Calu3 (cell line): Measurements from ENCODE around the gene ZC3H6. TPM values are rescaled to one million over a fixed set of nuclear protein-coding genes. Genes with fewer than 3 reads are reported as not detected.

Experiments used
- BruUV-seq: library from RNA; stranded (reverse); fragments of 400-500 nt; replicated peaks from 2 replicates; lab custom pipeline; 2021; lab: Mats Ljungman, UMichigan
- CTCF ChIA-PET: fragments of 300-600 bp; sonication (Branson Sonifier 250); formaldehyde crosslinking; loops from one replicate; lab custom pipeline; 2022; ENCODE audit warnings: antibody characterized with exemption; lab: Charles Lee
- DNase-seq: peaks from one replicate; pipeline ENCODE4 v3.0.0; 2022
- H3K27ac Mint-ChIP-seq: one replicate; pipeline ENCODE4 v1.8.0; 2022; ENCODE audit warnings: mixed read lengths; ENCODE audit not compliant: unreplicated experiment
- H3K27me3 Mint-ChIP-seq: one replicate; pipeline ENCODE4 v1.8.0; 2022; ENCODE audit warnings: mixed read lengths; ENCODE audit not compliant: unreplicated experiment
- H3K36me3 Mint-ChIP-seq: one replicate; pipeline ENCODE4 v1.8.0; 2022; ENCODE audit warnings: mild to moderate bottlenecking, moderate library complexity, mixed read lengths; ENCODE audit not compliant: insufficient read depth, unreplicated experiment
- H3K4me1 Mint-ChIP-seq: one replicate; pipeline ENCODE4 v1.8.0; 2022; ENCODE audit warnings: mild to moderate bottlenecking, low read depth, mixed read lengths; ENCODE audit not compliant: unreplicated experiment
- H3K4me3 Mint-ChIP-seq: one replicate; pipeline ENCODE4 v1.8.0; 2022; ENCODE audit warnings: mild to moderate bottlenecking, low read depth, moderate library complexity, mixed read lengths; ENCODE audit not compliant: unreplicated experiment
- H3K9me3 Mint-ChIP-seq: one replicate; pipeline ENCODE4 v1.8.0; 2022; ENCODE audit warnings: low read depth, mixed read lengths; ENCODE audit not compliant: unreplicated experiment
- intact Hi-C: fragments of 100-400 bp; cut with micrococcal nuclease; formaldehyde crosslinking; loops from one replicate; pipeline ENCODE4 v1.10.0; 2022; ENCODE audit not compliant: unreplicated experiment
- total RNA-seq: library from RNA; stranded (reverse); gene quantifications from 2 replicates; pipeline ENCODE4 v1.2.3, GENCODE V29; 2022
- TF ChIP-seq, protein P1 (sequence below): fragments of 200-600 bp; IDR thresholded peaks from one replicate; pipeline ENCODE4 v1.8.0; 2022; ENCODE audit warnings: antibody characterized with exemption; ENCODE audit not compliant: unreplicated experiment

ZC3H6 gene
- total RNA-seq, 1 experiment from 2014 or later: 4.4 TPM

DNA sequence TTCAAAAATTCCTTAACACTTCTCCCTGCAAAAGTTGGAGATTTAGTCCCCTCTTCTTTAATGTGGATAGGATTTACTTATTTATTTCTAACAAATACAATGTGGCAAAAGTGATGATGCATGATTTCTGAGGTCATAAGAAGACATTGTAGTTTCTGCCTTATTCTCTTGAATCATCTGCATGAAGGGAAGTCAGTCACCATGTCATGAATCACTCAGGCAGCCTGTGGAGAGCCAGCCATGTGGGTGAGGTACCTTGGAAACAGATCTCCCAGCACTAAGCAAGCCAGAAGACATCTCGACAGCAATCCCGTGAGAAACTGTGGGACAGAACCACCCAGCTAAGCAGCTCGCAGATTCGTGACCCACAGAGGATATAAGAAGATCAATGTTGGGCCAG lies 17.8 kb upstream of the ZC3H6 start:
- Mint-ChIP-seq H3K4me3 (no peak overlapping the region), H3K4me1 (peaks cover 8% of the 10 kb centered on the region), H3K36me3 (peaks cover 15% of the 10 kb centered on the region), H3K9me3 (no peaks in the 10 kb centered on the region), H3K27me3 (no peaks in the 10 kb centered on the region), H3K27ac (no peak overlapping the region)
- TF ChIP-seq, protein P1, sequence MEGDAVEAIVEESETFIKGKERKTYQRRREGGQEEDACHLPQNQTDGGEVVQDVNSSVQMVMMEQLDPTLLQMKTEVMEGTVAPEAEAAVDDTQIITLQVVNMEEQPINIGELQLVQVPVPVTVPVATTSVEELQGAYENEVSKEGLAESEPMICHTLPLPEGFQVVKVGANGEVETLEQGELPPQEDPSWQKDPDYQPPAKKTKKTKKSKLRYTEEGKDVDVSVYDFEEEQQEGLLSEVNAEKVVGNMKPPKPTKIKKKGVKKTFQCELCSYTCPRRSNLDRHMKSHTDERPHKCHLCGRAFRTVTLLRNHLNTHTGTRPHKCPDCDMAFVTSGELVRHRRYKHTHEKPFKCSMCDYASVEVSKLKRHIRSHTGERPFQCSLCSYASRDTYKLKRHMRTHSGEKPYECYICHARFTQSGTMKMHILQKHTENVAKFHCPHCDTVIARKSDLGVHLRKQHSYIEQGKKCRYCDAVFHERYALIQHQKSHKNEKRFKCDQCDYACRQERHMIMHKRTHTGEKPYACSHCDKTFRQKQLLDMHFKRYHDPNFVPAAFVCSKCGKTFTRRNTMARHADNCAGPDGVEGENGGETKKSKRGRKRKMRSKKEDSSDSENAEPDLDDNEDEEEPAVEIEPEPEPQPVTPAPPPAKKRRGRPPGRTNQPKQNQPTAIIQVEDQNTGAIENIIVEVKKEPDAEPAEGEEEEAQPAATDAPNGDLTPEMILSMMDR: no peak
- CTCF ChIA-PET: no interaction called here
- DNase-seq: no peak
- intact Hi-C loops: no loop called here
- no TSS peak for BruUV-seq

DNA sequence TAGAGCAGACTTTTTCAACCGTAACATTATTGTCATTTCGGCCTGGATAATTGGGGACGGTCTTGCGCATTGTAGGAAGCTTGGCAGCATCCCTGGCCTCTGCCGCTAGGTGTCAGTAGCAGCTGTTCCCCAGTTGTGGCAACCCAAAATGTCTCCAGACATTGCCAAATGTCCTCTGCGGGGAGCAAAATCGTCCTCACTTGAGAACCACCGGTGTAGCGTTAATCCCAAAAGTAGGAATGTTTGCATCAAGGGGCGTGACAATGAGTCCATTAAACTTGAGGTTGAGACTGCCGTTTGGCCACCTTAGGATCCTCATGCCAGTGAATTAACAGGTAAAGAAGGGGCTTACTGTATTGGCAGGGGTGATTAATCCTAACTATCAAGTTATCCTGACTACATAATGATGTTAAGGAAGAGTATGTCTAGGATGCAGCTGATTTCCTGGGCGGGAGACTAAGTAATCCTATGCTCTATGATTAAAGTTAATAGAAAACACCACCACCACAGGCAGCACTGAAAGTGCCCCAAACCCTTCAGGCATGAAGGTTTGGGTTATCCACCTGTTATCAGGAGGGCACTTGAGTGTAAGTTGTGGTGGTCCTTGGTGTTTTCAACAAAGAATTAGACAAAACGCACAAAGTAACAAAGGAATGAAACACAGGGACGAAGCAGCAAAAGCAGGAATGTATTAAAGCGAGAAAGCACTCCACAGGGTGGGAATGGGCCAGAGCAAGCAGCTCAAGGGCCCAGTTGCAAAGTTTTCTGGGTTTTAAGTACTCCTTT lies 15.7 kb upstream of the ZC3H6 start:
- peak overlapping the region; percentile 18 for H3K4me3 Mint-ChIP-seq
- H3K4me1 Mint-ChIP-seq: no peaks in the 10 kb centered on the region
- no peaks in the 10 kb centered on the region for H3K27me3 Mint-ChIP-seq

GRCh38 chr2:112260295-112260625 lies 15.1 kb upstream of the ZC3H6 start:
- Mint-ChIP-seq H3K36me3 (peaks cover 1% of the 10 kb centered on the region), H3K27ac (no peak overlapping the region), H3K4me1 (no peaks in the 10 kb centered on the region), H3K9me3 (no peaks in the 10 kb centered on the region), H3K4me3 (no peak overlapping the region), H3K27me3 (no peaks in the 10 kb centered on the region)
- no peak for DNase-seq
- intact Hi-C loops: no loop called here
- CTCF ChIA-PET: no interaction called here
- BruUV-seq: no TSS peak
- TF ChIP-seq, protein P1: no peak

More for the DNA sequence above, 15.7 kb upstream of the ZC3H6 start:
- intact Hi-C loops: no loop called here
- BruUV-seq: no TSS peak
- Mint-ChIP-seq H3K27ac (no peak overlapping the region), H3K36me3 (peaks cover 7% of the 10 kb centered on the region), H3K9me3 (no peaks in the 10 kb centered on the region)
- CTCF ChIA-PET: interaction anchor here (0.6 to 1.2 kb wide), 2 partner anchors 174 to 362 kb away, joined by 3 read pairs; partner anchors contain the start of gene RGPD8
- peak; percentile 79 for DNase-seq
- TF ChIP-seq, protein P1: peak; percentile 93

DNA sequence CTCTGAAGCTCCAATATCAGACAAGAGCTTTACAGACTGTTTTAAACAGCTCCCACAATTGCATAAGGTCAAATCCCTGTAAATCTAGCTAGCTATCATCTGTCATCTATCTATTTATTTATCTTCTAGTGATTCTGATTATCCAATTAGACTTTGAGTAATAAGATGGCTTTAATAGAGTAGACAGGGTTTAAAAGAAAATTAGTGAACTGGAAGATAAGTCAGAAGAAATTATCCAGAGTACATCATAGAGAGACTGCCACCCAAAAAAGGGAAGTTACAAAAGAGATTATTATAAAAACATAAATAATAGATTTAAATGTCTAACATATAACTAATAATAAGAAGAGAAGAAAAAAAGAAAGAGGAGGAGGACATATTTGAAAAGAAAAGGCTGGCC lies 12.5 kb upstream of the ZC3H6 start:
- TF ChIP-seq, protein P1: no peak
- intact Hi-C loops: no loop called here
- CTCF ChIA-PET: interaction anchor here (1.2 kb wide), 1 partner anchor 172 kb away, joined by 3 read pairs; no protein-coding TSS in a partner anchor
- Mint-ChIP-seq H3K9me3 (no peaks in the 10 kb centered on the region), H3K36me3 (no peaks in the 10 kb centered on the region), H3K27ac (no peak overlapping the region), H3K4me1 (no peaks in the 10 kb centered on the region), H3K4me3 (no peak overlapping the region), H3K27me3 (no peaks in the 10 kb centered on the region)
- no peak for DNase-seq
- BruUV-seq: no TSS peak
